GM19035 (cell line): ENCODE data around the gene NLRP6.
"Not testable (repeated sequence)": the region's sequence is repeated elsewhere in the genome, so short reads cannot be mapped to it uniquely, and the experiment has no call there.

Experiments
- ATAC-seq: cut with Tn5 transposase; IDR thresholded peaks from one replicate; pipeline ENCODE4 v1.9.1; 2021; ENCODE audit not compliant: unreplicated experiment

Gene NLRP6

GRCh38 chr11:306645-307371 is 28.6 kb downstream of the NLRP6 start:
- no peak for ATAC-seq

- not testable (repeated sequence) for ATAC-seq
These were observed 29.8 kb downstream of the NLRP6 start, which contains the start of gene IFITM2 for GRCh38 chr11:307766-308708. TSS of gene IFITM2 (plus strand) at chr11:307816. CDS start at chr11:308193, 377 bp downstream.

DNA sequence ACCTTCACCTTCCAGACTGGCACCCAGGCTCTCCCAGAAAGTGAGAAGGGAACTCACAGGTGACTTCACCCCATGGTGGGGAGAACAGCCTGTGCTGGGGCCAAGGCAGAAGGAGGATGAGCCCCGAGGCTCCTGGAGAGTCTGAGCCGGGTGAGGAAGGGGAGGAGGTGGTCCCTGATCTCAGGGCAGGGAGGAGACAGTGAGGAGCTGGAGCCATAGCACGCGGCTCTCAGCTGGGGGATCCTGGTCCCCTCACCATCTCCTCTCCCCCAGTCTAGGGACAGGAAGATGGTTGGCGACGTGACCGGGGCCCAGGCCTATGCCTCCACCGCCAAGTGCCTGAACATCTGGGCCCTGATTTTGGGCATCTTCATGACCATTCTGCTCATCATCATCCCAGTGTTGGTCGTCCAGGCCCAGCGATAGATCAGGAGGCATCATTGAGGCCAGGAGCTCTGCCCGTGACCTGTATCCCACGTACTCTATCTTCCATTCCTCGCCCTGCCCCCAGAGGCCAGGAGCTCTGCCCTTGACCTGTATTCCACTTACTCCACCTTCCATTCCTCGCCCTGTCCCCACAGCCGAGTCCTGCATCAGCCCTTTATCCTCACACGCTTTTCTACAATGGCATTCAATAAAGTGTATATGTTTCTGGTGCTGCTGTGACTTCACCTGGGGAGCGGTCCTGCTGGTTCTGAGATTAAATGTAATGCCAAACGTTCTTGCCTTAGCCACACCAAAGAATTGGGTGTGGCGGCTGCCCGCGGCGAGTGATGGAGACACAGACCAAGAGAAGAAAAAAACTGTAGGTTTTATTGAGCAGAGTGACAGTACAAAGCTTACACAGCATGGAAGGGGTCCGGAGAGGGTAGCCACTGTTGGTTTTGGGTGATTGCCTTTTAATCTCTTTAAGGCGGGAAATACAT is 30.8 kb downstream of the NLRP6 start:
- ATAC-seq: not testable (repeated sequence)

- not testable (repeated sequence) for ATAC-seq
These were observed 31.9 kb downstream of the NLRP6 start for GRCh38 chr11:309979-310572.

DNA sequence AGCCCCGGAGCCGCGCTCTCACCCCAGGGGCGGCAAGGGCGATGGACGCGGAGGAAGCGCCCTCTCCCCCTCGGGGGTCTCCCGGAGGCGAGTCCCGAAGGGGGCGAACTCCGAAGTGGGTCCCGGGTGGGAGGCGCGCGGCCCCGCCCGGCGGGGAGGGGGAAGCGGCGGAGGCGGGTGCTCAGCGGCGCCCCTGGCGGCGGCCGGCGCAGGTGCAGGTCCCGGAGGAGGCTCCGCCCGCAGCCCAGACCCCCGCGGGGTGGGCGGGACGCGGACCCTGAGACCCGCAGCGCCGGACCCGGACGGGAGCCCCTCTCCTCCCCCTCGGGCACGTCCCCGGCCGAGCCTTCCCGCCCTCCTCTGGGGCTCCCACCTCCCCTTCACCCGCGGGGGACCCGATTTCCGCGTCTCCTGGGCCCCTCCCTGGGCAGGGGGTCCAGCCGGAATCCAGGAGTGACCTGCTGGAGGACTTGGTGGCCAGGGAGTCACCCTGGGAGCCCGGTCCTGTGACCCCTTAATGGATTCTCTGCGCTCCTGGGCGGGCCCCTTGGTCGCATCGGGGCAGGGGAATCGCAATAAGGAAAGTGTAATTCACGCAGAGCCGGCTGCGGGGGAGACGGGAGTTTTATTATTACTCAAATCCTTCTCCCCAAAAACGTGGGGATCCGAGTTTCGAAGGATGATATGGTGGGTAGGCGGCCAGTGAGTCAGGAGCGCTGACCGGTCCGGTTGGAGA is 33.0 kb downstream of the NLRP6 start:
- ATAC-seq: not testable (repeated sequence)

- no peak for ATAC-seq
These were observed 34.0 kb downstream of the NLRP6 start for GRCh38 chr11:312092-312816.

DNA sequence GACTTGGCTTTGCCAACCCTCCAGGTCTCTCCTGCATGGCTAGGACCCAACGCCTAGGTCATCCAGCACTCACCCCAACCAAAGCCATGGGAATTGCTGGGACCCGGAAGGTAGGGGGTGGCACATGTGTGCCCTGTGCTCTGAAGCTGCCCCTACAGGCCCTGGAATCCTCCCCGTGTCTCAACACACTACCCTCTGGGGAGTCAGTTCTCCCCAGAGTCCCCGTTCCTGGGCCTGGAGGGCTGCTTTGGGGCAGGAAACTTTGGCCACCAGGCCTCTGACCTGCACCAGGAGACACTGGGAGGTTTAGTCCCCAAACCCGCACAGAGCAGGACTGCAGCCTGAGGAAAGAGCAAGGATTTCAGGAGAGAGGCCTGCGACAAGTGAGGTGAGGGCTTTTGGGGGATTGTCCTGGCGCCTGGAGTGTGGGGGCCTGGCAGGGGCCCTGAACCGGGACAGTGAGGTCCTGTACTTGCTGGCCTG is 35.1 kb downstream of the NLRP6 start:
- peak; percentile 9 for ATAC-seq

DNA sequence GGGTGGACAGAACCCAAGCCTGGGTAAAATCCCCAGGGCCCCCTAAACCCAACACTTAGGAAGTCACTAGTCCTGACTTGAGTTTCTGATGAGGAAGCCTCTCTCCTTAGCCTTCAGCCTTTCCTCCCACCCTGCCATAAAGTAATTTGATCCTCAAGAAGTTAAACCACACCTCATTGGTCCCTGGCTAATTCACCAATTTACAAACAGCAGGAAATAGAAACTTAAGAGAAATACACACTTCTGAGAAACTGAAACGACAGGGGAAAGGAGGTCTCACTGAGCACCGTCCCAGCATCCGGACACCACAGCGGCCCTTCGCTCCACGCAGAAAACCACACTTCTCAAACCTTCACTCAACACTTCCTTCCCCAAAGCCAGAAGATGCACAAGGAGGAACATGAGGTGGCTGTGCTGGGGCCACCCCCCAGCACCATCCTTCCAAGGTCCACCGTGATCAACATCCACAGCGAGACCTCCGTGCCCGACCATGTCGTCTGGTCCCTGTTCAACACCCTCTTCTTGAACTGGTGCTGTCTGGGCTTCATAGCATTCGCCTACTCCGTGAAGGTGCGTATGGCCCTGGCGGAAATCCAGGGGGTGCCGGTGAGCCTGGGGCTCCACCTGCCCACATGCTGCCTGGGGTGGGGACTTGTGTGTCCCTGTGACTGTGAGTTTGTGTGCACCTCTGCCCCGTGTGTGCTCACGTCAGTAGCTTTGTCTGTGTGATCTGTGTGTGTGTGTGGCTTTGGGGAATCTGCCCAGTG is 35.8 kb downstream of the NLRP6 start, which contains the start of gene IFITM1:
Gene IFITM1 (plus strand): TSS at position 254 of the 767 bp plus-strand sequence. CDS start 131 bp downstream, at position 385.
- peak; percentile 42 for ATAC-seq

DNA sequence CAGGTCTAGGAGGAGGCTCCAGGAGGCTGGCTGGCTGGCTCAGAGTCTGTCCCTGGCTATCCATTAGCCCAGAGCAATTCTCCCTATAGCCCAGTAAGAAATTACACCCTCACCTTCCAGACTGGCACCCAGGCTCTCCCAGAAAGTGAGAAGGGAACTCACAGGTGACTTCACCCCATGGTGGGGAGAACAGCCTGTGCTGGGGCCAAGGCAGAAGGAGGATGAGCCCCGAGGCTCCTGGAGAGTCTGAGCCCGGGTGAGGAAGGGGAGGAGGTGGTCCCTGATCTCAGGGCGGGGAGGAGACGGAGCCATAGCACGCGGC is 36.3 kb downstream of the NLRP6 start:
- ATAC-seq: not testable (repeated sequence)

DNA sequence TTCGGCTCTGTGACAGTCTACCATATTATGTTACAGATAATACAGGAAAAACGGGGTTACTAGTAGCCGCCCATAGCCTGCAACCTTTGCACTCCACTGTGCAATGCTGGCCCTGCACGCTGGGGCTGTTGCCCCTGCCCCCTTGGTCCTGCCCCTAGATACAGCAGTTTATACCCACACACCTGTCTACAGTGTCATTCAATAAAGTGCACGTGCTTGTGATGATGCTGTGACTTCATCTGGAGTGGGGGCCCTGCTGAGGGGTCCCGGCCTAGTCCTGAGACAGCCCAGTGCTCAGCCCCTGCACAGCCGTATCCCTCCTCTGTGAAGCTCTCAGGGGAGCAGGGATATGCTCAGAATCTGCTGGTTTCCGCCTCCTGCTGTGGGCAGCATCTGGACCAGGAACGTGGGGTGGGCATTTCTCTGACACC is 36.9 kb downstream of the NLRP6 start:
- ATAC-seq: no peak

- no peak for ATAC-seq
These were observed 37.3 kb downstream of the NLRP6 start for GRCh38 chr11:315516-315994.

DNA sequence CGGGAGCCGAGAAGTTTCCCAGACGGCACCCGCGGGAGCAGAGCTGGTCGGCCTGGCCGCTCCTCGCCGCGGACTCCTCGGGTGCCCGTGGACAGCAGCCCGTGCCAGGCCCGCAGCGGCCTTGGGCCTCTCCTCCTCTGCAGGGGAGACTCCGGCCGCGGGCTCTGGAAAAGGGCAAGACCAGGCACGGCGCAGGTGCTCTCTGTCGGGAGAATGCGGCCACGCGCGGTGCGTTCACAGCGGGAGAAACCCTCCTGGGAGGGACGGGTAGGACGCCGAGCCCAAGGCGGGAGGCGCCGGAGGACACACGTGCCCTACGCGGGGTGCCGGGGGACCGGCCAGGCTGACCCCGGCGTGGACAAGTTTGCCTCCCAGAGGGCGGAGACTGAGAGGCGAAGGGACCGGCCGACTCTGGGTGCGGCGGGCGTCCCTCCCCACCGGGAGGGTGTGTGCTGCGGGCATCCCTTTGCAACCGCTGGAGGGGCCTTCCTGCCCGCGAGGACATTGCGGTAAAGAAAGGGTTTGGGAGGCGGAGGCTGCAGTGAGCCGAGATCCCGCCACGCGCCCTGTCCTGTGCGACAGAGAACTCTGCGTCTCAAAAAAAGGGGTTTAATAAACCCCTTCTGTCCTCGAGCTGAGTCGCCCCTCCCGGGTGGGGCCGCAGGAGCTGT is 38.0 kb downstream of the NLRP6 start:
- ATAC-seq: no peak

- no peak for ATAC-seq
These were observed 38.7 kb downstream of the NLRP6 start for GRCh38 chr11:316891-317301.

DNA sequence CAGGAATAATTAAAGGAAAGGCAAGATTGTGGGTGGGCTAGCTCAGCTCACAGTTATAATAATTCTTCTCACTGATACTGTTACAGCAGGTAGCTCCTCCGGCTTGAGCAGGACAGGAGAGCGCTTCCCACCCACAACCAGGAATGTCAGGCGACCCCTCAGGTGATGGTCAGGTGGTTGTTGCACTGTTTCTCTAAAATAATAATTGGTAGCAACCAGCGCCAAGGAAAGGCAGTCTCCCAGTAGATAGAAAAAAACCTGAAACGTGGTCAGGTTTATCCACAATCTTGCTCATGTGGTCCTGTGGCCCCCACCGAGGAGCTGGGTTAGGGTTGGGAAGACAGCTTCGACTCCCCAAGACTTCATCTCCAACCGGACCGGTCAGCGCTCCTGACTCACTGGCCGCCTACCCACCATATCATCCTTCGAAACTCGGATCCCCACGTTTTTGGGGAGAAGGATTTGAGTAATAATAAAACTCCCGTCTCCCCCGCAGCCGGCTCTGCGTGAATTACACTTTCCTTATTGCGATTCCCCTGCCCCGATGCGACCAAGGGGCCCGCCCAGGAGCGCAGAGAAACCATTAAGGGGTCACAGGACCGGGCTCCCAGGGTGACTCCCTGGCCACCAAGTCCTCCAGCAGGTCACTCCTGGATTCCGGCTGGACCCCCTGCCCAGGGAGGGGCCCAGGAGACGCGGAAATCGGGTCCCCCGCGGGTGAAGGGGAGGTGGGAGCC is 39.6 kb downstream of the NLRP6 start:
- peak; percentile 7 for ATAC-seq

GRCh38 chr11:318405-319120 is 40.4 kb downstream of the NLRP6 start:
- ATAC-seq: peak; percentile 54
